GM19043 (cell line): ENCODE measurements around the gene APOA4.

Source experiments
- ATAC-seq: cut with Tn5 transposase; IDR thresholded peaks from one replicate; pipeline ENCODE4 v1.9.1; 2021; ENCODE audit warnings: low read depth; ENCODE audit not compliant: unreplicated experiment

Gene APOA4

GRCh38 chr11:116831790-116832349, 8.8 kb upstream of the APOA4 start:
- no peak for ATAC-seq

- no peak for ATAC-seq
Observed at GRCh38 chr11:116830184-116830912, 7.2 kb upstream of the APOA4 start.

- no peak for ATAC-seq
Observed at GRCh38 chr11:116829525-116830183, 6.5 kb upstream of the APOA4 start, which contains the start of gene APOC3. APOC3 (plus strand) TSS chr11:116829907; CDS start chr11:116830583, 676 bp downstream.

- ATAC-seq: no peak
Observed at GRCh38 chr11:116828632-116829524, 5.8 kb upstream of the APOA4 start.

GRCh38 chr11:116827461-116827860, 4.4 kb upstream of the APOA4 start:
- no peak for ATAC-seq

- no peak for ATAC-seq
Observed at GRCh38 chr11:116826751-116827431, 3.8 kb upstream of the APOA4 start.

GRCh38 chr11:116825854-116826750, 3.0 kb upstream of the APOA4 start:
- no peak for ATAC-seq

- no peak for ATAC-seq
Observed at GRCh38 chr11:116825434-116825833, 2.3 kb upstream of the APOA4 start.

- ATAC-seq: no peak
Observed at GRCh38 chr11:116822575-116822974, 529 bp downstream of the APOA4 start.

- no peak for ATAC-seq
Observed at GRCh38 chr11:116821050-116821918, 1.8 kb downstream of the APOA4 start.

- ATAC-seq: no peak
Observed at GRCh38 chr11:116819049-116819448, 4.1 kb downstream of the APOA4 start.

- ATAC-seq: no peak
Observed at GRCh38 chr11:116814502-116814901, 8.6 kb downstream of the APOA4 start.

GRCh38 chr11:116813781-116814471, 9.2 kb downstream of the APOA4 start:
- ATAC-seq: no peak

GRCh38 chr11:116813170-116813569, 9.9 kb downstream of the APOA4 start:
- ATAC-seq: no peak

GRCh38 chr11:116812109-116812508, 11.0 kb downstream of the APOA4 start:
- no peak for ATAC-seq

- ATAC-seq: no peak
Observed at GRCh38 chr11:116811194-116811593, 11.9 kb downstream of the APOA4 start.

- no peak for ATAC-seq
Observed at GRCh38 chr11:116808262-116809175, 14.6 kb downstream of the APOA4 start.
